CD4-positive, alpha-beta T cell treated with Interleukin-6 for 4 hours (primary cell): ENCODE data around the gene SLC44A5.

Experiments used
- DNase-seq: peaks from one replicate; pipeline ENCODE4 v3.0.0-alpha.2; 2020; ENCODE audit warnings: mixed read lengths

The SLC44A5 gene

DNA sequence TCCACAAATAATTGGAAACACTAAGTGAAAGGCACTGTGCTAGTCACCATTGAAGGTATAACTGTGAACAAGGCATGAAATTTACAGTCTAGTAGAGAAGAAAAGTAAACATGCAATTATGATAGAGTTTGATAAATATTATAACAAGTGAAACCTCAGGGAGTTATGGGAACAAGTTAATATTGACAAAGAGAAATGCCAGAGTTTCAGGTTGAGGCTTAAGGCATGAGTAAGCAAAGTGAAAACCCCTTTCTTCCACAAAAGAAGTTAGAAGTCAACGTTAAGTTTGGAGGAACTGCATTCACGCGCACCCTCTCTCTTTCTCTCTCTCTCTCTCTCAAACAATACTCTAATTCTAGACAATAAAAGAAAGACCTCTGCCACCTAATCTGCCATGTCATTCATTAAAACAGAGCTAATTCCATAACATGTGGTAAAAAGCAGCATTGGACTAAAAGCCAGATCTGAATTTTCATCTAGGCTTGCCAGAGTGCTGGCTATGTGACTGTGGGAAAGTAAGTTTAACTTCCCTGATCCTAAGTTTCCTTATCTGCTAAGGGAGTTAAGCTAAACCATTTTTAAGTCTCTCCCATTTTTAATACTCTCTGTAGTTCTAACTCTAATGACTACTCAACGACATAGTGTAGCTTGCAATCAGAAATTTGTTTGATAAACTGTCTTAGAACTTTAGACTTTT lies 22.0 kb downstream of the SLC44A5 start:
- no peak for DNase-seq

DNA sequence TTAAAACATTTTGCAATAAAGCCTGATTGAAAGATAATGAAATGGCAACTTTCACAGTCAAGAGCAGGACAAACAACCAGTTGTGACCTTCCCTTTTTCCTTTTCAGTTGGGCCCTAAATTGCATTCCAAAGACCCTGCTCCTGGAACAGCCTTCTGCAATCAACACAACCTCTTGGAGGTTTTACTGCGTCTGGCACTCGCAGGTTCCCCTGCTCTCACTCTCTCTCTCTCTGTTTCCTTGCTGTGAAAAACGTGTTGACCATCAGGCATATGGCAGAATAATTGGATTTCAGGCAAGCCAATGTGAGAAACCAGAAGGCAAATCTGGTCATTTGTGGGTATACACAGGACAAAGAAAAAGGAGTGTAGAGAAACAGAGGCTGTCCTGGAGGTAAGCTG lies 23.2 kb downstream of the SLC44A5 start:
- no peak for DNase-seq

DNA sequence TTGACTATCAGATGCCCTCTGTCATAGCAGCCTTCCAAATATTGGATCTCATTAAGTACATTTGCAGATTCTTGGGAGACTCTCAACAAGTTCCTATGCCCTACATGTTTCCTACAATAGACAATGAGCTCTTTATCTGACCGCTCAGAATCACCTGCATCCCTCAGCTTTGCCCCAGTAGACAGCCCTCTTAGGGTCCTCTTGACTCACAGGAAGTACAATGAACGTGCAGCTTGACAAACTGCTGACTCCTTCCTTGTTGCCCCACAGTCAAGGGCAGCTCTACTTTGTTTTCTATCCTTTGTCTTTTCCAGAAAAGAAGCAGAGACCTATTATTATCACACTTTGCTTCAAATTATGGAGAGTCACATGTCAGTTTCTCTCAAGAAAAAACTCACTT lies 27.6 kb downstream of the SLC44A5 start:
- no peak for DNase-seq

DNA sequence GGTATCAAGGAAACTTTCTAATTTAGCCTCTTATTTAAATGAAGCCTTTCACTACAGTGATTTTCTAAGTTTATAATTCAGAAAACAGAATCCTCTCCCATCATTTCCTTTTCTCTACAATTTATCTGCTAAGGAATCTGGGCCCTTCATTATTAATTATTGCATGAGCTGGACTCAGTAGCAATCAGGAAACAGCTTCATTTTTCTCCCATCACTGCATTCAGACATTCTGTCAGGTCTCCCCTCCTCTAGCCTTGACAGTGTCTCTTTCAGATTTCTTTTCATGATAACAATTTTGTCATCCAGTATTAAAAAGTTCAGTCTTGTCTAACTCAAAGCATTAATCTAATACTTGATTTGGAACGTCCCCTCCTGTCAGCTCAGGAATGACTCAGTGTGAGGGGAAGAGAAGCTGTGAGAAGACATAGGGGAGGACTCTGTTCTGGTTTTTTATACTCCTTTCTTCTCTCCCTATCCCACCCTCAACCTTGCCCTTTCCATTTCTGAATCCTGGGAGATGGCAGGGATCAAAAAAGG lies 28.1 kb downstream of the SLC44A5 start:
- DNase-seq = no peak

DNA sequence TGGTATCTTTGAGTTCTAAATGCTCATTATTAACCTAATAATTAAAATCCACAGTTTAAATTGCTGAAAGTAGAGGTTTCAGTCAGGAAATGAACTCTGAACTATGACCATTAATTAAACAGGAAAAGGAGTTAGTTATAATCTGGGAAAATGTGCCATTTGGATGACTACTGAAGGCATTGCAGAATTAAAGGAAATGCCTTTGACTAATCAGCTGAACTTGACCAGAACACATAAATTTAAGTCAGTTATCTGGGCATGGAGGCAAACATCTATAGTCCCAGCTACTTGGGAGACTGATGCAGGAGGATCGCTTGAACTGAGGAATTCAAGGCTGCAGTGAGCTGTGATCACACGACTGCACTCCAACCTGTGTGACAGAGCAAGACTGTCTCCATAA lies 31.9 kb downstream of the SLC44A5 start:
- no peak for DNase-seq

DNA sequence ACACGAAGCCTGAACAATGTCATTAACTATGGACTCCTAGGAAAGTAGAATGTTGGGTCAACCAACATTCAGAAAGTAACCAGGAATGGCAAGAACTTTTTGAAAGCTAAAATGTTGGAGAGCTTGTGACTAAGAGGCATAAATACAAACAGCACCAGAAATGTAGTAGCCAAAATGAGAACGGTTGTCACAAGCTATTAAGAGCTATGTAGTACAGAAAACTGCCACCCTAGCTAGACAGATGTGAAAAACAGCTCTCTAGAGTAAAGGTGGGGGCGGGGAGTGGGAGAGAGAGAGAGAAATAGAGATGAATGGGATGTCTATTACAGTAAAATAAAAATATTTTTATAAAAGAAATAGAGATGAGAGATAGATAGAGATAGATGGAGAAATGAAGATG lies 35.1 kb downstream of the SLC44A5 start:
- no peak for DNase-seq

DNA sequence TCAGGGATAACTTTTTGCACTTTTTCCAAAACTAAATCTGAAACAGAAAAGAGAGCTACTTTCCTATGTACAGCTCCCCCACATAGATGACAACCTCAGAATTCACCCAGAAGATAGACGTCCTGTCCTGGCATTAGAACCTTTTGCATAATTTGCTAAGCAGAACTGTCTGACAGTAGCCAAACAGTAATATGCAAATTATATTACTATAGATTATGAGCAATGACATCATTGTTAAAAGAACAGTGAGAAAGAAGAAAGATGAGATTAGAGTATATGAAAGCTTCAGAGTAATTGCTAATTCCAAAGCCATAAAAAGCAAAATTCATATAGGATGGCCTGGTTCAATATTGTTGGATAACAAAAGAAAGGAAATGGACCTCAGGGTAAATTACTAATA lies 43.7 kb downstream of the SLC44A5 start:
- DNase-seq = no peak

DNA sequence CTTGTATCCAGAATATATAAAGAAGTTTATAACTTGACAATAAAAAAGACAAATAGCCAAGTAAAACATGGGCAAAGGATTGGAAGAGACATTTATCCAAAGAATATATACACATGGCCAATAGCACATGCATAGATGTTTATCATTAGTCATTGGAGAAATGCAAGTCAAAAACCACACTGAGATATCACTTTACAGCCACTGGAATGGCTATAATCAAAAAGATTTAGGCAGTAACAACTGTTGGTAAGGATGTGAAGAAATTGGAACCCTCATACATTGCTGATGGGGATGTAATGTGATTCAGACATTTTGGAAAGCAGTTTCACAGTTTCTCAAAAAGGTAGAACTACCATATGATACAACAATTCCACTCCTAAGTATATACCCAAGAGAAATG lies 51.1 kb downstream of the SLC44A5 start:
- DNase-seq = no peak

DNA sequence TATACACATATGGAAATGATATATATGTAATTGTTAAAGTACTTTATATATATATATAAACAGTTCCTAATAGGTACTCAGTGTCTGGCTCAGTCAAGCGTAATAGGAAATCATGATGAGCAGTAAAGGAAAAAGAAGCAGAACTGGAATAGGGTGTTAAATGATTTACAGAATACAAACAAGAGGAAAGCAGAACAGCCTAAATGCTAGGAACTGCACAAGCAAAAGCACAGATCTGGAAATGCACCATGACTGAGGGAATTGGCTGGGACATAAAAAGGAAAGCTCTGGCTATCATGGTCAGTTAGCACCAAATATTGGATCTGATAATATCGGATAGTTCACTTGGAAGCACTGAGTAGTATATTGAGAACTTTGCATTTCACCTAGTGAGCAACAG lies 51.8 kb downstream of the SLC44A5 start:
- DNase-seq = no peak

DNA sequence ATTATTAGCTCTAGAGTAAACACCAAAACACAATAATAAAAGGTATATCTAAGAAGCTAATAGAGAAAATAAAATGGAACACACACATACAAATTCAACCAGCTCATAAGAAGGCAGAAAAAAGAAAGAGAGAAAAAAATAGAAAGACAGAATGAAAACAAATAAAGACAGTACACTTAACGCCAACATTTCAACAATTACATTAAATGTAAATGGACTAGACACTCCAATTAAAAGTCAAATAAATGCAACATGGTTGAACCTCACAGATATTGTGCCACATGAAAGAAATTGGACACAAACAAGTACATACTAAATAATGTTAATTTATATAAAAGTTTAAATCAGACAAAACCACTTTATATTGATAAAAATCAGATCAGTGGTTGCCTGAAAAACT lies 56.0 kb downstream of the SLC44A5 start:
- DNase-seq = no peak

DNA sequence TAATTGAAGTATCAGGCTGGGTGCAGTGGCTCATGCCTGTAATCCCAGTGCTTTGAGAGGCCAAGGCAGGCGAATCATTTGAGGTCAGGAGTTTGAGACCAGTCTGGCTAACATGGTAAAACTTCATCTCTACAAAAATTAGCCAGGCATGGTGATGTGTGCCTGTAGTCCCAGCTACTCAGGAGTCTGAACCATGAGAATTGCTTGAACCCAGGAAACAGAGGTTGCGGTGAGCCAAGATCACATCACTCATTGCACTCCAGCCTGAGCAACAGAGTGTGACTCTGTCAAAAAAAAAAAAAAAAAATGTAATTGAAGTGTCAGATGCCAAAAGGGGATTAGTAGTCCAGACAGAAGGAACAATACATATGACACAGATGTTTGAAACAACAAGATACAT lies 56.7 kb downstream of the SLC44A5 start:
- no peak for DNase-seq

DNA sequence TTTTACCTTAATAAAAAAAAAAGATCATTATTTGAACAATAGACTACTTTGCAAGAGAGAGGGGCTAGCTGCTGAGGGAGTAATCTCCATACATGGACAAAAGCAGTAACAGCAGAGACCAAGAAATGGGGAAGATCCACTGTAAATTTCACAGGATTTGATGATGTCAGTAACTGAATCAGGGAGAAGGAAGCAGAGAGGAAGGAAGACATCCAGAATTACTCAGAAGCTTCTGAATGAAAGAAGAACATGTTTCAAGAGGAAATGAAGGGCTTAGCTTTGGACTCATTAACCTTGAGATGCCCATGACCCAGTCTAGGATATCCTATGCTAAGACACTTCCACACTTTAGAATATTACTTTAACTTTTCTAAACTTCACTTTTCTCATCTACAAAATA lies 60.4 kb downstream of the SLC44A5 start:
- DNase-seq = no peak

DNA sequence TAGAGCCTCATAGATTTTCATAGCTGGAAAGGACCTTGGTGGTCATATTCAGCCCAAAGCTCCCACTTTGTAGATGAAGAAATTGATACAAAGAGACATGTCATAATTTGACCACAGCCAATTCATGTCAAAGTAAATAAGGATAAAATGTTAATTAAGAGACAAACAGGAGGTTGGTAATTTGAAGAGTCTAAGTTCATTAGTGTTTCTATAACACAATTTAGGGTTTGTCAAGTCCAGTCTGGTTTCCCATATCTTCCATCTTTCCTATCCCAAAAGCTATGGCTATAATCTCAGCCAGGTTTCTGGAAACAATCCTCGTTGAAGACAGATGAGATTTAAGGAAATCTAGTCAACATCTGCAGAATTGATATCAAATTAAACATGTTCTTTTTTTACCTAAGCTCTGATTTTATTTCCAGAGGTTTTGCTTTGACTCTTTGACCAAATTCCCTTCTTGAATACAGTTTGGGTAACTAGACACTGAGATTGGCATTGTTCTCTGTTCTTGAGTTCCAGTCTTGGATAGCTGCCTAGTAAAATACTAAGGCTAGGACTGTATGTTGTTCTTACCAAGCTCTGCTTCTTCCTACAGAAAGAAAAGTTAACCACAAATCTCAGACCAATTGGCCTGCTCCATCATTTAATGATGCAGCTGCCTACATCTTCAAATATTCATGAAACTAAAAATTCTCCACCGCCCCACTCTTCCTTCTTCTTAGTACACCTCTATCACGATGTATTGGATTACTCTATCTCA lies 62.0 kb downstream of the SLC44A5 start:
- no peak for DNase-seq

DNA sequence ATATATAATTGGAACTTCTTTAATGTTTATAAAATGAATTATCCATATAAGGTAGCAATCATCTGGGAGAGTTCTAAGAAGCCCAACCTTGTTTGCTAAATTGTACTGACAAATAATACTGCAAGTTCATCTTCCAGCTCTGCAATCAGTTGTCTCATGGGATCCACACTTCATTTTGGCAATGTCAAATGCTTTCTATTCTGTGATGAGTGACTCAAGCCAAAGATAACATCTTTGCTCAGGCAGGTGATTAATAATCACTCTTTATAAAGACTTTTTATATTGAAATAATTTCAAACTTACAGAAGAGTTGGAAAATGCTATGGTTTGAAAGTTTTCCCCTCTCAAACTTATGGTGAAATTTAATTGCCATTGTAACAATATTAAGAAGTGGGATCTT lies 67.2 kb downstream of the SLC44A5 start:
- DNase-seq = no peak

DNA sequence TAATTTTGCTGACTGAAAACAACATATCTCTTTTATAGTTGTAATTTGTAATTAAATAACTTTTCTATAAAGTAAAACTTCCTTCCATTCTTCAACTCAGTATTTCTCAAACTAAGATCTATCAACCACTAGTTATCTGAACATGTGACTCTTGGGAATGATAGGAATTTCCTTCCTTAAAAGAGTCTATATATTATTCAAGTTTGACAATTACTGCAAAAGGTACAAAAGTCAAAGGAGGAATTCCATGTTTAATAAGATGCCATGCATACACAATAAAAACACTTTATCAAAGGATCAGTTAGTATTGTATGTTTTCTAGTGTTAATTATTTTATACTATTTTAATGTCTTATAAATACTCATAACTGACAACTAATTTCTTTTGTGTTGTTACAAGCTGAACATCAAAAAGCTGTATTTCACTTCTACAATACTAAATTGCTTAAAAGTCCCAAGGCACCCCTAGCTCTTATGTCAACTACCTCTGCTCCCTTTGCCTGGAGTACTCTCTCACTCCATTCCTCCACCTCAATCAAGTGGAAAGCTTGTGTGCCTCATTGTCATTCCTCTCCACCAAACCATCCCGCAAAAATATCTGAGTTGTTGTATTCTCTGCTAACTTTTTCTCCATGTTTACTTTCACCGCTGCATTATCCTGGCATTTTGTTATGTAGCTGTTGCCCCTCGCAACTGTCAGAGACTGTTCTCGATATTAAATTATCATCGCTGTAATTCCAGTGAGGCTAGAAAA lies 67.9 kb downstream of the SLC44A5 start:
- no peak for DNase-seq

DNA sequence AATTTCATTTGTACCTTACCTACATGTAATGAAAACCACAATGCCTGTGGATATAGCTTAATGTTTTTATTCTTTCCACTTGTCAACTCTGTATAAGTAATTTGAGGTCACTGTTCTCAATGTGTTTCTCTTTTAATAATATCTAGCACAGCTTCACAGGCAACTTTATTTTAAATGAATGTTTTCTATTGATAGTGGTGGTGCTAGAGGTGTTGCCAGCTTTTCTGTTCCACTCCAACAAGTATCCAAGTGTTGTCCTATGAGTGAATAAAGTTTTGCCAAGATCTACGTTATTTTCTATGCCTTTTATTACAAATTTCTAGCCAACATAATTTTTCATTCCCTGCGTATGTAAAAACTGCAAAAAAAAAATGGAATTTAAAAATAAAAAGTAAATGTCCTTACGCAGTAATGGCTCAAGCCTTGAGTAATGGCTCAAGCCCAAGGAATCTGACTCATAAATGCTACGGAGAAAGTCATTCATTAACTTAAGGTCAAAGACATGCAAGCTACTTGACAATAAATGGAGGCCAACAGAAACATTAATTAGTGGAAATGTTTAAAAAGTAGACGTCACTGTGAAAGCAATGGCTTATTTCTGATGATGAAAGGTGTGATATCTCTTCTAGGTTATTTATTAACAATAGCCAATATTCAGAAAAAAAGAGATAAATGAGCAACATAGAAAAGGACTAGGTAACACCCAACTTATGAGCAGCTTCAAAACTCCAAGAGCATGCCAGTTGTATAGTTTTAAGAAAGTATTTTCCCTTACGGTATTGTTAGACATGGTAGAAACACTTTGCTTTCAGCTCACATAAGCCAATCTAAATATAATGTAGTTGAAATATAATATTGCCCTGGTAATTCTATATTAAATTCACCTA lies 71.4 kb downstream of the SLC44A5 start:
- DNase-seq = no peak

DNA sequence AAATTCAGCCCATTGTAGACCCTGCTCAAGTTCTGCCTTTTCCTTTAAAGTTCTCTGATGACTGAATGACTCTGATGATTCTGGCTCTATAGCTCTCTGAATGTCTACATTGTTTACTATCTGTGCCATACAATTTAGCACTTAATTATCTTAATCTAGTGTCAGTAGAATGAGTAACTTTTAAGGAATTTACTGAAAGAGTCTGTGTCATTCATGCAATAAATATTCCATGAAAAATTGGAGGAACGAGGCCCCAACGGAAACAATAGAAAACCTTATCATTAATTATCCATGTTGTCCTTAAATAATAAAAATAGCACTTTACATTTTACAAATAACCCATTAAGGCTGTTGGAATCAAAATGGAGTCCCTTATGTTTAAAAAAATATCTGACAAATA lies 77.8 kb downstream of the SLC44A5 start:
- no peak for DNase-seq

DNA sequence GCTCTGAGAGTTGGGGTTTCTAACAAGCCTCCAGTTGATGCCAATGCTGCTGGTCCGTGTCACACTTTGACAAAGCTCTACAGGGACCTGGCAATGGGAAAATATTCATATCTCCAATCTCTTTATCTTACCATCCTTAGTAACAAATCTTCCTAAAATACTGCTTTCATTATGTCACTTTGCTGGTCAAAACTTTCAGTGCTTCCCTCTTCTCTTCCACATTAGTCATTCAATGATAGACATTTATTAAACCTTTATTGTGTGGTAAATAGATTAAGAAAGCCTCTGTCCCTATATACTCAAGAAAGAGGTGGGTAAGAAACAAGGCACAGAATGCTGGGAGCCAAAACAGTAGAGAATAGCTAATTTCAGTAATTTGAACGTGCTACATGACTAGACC lies 79.3 kb downstream of the SLC44A5 start:
- DNase-seq = no peak

DNA sequence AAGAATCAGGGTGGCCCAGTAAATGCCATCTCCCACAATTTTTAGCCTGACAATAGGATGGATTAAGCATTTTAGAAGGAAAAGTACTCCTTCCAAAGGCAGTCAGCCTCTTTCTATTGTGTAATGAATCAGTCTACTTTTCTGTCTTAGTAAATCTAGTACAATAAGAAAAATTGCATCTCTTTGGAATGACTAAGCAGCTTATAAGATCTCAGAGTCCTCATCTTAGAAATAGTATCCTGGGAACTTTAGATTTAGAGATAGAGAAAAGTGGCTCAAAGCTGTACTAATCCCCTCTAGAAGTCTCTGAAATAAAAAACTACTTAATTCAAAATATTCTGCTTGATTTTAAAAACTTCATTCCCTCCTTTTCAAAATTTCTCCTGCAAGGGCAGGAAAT lies 81.4 kb downstream of the SLC44A5 start:
- no peak for DNase-seq

DNA sequence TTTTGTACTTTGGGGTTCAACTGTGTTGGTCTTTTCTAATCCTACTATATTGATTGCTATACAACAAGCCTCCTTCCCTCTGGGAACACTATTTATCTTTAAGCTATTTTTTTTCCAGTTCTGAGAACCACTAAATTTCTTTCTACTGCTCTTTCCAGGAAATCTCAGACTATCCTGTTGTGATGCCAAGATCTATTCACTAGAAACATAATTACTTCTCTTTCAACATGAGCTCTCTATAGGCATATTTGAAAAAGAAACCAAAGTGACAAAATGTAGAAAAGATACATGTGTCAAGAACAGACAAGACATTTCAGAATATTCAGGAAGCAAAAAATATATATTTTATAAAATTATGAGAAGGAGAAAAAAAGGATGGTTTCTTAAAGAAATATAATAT lies 82.9 kb downstream of the SLC44A5 start:
- no peak for DNase-seq

DNA sequence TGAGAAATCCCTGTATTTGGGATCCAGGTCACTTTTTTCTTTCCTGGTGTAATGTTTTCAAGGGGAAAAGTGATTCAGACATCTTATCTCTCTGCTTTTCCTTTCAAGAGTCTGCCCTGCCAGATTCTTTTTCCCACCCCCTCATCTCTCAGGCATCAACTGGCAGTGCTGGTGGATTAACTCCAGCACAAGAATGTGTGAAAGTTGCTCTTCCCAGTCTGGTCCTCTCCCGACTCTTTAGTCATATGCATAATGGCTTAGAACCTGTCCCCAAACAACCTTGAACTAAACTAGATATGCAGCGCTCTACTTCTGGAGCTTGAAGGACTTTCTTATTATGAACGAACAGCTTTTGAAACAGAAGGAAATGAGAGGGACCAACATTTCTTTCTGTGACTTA lies 88.5 kb downstream of the SLC44A5 start:
- no peak for DNase-seq

DNA sequence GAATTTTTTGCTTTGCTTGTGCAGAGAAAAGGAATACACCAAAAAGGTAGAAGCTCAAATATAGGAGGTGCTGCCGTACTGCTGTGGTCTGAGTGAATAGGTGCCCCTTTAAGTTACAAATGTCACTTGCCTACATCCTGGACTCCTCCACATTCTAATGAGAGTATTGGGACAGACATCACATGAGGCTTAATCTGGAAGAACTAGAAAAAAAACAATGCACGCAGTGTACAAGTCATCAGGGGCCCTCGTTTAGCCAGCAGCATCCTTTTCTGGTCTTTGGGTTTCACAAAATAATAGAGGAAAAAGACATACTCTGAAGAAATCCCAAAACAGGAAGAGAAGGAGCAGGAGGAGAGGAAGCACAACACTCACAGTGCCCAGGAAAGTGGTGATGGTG lies 89.3 kb downstream of the SLC44A5 start:
- DNase-seq = no peak
